HG02840 (cell line): ENCODE results near the gene UNKL.

ENCODE experiments used
- ATAC-seq: cut with Tn5 transposase; IDR thresholded peaks from one replicate; pipeline ENCODE4 v1.9.1; 2021; ENCODE audit warnings: mild to moderate bottlenecking, moderate library complexity, moderate number of reproducible peaks; ENCODE audit not compliant: unreplicated experiment, low FRiP score

Gene UNKL

GRCh38 chr16:1342526-1343427, 71.7 kb downstream of the UNKL start:
- ATAC-seq, result peak; percentile 64

DNA sequence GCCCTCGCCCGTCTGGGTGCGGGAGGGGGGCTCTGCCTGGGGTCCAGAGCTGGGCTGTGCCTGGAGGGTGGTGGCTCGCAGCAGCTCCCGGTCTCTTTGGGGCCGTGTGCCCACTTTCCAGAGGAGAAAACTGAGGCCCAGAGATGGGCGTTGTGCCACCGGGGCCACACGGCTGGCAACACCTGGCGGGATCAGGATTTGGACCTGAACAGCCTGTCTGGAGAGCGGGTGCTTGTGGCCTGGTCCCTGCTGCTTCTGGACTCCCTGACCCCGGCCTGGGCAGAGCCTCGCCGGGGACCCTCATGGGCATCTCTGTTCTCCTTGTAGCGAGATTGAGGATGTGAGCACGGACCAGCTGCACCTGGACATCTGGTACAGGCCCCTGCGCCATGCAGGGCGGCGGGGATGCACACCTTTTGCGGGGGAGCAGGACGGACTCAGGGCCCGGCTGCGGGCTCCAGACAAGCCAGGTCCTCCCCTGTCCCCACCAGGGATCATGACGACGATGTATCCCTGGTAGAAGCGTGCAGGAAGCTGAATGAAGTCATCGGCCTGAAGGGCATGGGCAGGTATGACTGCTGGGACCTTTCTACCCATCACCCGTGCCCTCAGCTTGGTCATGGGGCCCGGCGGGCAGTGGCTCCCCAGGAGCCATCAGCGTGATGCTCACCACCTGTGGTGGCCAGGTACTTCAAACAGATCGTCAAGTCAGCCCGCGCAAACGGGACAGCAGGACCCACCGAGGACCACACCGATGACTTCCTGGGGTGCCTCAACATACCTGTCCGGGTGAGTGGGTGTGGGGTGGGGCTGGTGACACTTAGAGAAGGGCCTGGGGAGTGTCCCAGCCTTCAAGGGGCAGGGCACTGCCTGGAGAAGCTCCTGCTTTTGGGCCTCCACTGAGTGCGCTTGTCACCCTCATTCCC, 72.7 kb downstream of the UNKL start:
- no peak for ATAC-seq

DNA sequence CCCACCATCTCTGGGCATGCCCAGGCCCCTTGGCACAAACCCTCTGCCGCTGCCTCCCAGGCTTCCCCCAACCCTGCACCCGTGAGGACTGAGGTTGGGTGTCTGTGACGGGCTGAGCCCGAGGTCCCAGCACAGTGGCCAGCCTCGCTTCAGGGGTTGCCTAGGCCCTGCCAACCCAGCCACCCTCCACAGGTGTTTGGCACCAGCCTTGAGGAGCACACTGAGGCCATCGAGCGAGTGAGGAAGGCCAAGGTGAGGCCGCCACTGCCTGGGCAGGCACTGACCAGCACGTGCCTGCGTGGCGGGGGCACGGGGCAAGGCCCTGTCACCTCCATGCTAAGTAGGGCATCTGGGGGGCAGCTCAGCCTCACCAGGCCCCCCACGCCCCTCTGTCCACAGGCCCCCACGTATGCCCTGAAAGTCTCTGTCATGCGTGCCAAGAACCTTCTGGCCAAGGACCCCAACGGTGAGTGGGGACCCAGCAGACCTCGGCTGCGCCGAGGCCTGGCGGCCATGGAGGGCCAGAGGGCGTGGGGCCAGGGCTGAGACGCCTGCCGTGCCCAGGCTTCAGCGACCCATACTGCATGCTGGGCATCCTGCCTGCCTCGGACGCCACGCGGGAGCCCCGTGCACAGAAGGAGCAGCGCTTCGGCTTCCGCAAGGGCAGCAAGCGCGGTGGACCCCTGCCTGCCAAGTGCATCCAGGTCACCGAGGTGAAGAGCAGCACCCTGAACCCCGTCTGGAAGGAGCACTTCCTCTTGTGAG, 73.6 kb downstream of the UNKL start:
- ATAC-seq, result no peak

DNA sequence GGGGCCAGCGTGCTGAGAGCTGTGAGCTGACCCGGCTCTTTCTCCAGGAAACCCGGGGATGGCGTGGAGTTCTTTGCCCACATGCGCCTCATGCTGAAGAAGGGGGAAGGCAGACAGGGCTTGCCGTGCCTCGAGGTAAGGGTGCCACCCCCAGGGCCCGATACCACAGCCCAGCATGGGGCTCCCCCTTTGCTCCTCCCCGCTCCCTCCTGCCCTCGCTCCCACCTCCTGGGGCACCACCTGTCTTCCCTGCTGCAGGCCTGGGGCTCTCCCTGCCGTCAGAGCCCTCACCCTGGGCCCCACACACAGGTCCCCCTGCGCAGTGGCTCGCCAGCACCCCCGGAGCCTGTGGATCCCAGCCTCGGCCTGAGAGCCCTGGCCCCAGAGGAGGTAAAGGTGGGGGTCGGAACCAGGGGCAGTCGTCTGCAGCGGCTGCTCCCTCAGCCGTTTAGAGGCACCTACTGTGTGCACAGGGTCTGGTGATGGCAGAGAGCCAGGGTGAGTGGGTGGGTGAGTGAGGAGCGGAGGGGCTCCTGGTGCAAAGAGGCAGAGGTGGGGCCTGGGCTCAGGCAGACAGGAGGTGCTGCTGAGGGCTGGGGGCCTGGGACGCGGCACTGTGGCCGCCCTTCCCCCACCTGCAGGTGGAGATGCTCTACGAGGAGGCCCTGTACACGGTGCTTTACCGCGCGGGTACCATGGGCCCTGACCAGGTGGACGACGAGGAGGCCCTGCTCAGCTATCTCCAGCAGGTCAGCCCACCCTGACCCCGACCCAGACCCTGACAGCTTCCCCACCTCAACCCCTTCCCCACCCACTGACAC, 75.4 kb downstream of the UNKL start:
- no peak for ATAC-seq

- ATAC-seq, result no peak
Observed at GRCh38 chr16:1338119-1338730, 76.3 kb downstream of the UNKL start.

GRCh38 chr16:1337486-1337885, 77.0 kb downstream of the UNKL start:
- ATAC-seq, result no peak

- ATAC-seq, result no peak
Observed at GRCh38 chr16:1336619-1337018, 77.9 kb downstream of the UNKL start.

DNA sequence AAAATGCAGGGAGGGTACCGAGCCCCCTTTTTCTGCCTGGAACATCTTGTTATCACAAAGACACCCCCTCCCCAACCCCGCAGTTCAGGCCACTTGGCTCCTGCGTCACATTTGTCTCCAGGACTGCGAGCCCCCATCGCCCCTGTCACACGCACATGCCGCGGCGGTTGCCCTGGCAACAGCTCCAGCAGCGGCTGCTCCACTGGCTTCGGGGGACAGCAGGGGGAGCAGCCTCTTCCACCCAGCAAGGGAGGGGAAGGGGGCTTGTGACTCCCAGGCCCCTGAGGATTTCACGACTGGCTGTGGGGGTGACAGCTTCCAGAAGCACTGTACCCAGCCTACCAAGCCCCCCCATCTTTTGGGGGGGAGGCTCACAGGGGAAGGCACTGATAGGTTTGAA, 78.5 kb downstream of the UNKL start:
- ATAC-seq, result no peak

DNA sequence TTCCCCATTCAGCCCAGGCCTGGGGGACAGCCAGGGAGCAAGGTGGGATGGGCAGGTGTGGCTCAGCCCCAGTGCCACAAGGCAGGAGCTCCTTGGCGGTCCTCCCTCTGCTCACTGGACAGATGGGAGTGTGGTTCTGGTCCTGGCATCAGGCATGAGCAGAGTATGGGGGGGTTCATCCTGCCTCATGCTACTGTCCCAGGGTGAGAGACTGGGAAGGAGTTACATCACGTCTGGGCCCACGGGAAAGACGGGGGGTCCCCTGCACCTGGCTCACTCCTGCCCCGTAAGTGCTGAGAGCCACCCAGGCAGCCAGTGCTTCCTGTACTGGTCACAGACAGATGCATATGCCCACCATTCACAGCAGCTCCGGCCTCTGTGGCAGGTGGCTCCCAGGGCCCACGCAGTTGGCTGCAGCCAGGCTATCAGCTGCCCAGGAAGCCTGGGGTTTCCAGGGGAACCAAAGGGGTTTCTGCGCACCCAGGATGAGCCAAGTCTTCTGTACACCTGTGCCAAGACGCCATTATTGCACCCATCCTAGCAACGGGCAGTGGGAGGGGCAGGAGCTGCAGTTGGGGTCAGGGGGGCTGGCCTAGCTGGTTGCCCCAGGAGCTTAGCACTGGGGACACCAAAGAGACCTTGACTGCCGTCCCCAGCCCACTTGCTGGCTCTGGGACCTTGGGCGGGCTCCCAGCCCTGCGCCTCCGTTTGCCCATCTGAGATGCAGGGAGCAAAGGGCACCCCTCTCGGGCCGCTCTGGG, 79.1 kb downstream of the UNKL start:
- no peak for ATAC-seq

DNA sequence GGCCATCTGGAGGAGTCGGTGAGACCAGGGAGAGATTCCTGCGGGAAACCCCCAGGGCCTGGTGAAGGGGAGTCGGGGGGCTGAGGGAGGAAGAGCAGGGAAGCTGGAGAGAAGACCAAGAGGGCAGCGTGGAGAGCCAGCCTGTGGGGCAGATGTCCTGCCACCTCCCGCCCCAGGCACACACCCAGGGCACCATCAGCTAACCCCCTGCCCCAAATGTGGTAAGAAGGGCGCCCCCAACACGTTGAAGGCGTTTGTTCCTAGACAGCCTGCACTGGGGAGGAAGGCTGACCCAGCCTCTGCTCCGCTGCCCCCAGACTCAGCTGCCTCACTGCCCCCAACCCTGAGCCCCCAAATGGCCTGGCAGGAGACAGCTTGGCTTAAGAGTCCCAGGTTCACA, 79.8 kb downstream of the UNKL start:
- no peak for ATAC-seq

- no peak for ATAC-seq
Observed at GRCh38 chr16:1333854-1334700, 80.4 kb downstream of the UNKL start.

- ATAC-seq, result no peak
Observed at GRCh38 chr16:1333149-1333812, 81.2 kb downstream of the UNKL start, which contains the start of gene BAIAP3. BAIAP3 (plus strand) TSS chr16:1333645; CDS start chr16:1338550, 4,905 bp downstream.

- ATAC-seq, result no peak
Observed at GRCh38 chr16:1332618-1333148, 81.8 kb downstream of the UNKL start.

DNA sequence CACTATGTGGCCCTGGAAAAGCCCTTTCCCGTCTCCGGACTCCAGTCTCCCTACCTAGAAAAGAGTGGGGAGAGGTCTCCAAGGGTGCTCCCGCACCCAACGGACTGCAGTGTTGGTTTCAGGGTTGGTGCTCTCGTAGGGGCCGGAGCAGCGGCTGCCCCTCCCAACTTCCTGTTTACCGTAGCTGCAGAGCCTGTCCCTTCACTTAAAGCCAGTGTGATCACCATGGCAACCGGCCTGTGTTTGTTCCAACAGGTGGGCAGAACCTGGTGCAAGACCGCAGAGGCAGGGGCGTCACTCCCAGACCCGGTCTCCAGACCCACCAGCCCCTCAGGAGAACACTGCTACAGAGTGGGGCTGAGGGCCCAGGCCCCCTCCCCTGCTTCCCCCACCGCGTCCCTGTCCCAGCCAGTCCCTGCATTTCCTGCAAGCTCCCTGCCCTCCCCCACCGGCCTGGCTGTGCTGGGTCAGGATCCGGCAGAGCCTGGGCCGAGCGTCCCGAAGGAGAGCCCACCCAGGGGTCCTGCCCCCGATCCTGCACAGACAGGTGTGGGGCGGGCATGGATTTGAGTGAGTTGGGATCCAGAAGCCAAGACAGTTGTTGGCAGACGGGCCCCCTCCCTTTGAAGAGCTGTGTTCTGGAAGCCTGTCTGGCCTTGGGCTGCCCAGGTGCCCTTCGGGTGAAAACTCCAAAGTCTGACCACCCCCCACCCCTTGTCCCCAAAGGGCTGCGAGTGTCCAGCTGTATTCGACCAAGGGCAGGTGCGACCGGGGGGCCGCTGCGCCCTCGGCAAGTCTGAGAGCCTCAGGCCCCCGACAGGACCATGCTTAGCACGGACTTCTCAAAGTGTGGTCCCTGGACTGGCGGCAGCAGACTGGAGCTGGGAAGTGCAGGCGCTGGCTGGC, 82.5 kb downstream of the UNKL start:
- no peak for ATAC-seq

DNA sequence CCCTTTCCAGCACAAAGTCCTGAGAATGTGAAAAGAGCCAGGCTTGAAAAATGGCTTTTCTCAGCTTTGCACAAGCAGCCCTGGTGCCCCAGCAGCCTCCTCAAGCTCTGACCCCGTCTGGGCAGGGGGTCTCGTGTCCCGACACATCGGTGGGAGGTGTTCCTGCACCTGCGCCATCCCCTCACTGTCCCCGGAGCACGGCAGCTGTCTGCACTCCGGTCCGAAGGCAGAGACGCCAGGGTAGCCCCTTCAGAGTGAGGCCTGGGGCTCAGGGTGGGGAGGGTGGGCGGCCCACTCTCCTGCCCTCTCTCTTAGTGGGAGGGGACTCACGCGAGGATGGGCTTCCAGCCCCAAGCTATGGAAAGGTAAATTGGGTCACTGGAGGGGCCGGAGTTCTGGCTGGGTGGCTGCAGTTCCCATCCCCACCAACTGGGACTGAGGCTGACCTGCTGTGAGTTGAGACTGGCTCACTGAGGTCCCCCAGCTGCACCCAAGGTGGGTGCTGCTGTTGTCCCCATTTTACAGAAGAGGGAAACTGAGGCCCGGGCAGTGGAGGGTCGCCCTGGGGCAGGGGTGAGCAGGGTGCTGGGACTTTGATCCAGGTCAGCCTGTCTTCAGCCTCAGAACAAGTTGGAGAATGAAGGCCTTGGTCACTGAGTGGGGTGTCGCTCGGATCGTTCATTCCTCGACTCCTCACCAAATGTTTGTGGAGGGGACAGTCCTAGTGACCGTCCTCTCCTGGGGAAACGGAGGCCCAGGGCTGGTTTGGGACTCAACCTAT, 83.4 kb downstream of the UNKL start:
- no peak for ATAC-seq
